ENCODE measurements around the gene APOL2.

- peak; percentile 65 for TF ChIP-seq CTCF (IDR thresholded peaks at IDR 0.05; ENCODE audit: insufficient read depth, low read depth, low read length)
- TF ChIP-seq EZH2 (IDR thresholded peaks at IDR 0.05; ENCODE audit: insufficient read depth, low read length), result no peak
Observed at GRCh38 chr22:36221799-36222751, 17.3 kb downstream of the APOL2 start.

Data from astrocyte (in vitro differentiated cells and primary cell).